T-helper 2 cell treated with Interferon-gamma antibody and Interleukin-4, amounts not matched to agents 100 ng/mL and 5 ng/mL, for 36 hours (primary cell): ENCODE results near the gene RAP1GAP. TPM values are rescaled to one million over a fixed set of nuclear protein-coding genes. Genes with fewer than 3 reads are reported as not detected.
"Not testable (repeated sequence)": the region's sequence is repeated elsewhere in the genome, so short reads cannot be mapped to it uniquely, and the experiment has no call there.

ENCODE experiments used
- intact Hi-C: fragments of 100-400 bp; cut with micrococcal nuclease; formaldehyde crosslinking; loops from one replicate; pipeline ENCODE4 v1.15.1; 2023
- total RNA-seq: library from RNA; stranded (reverse); gene quantifications from 2 replicates; pipeline ENCODE4 v1.2.3, GENCODE V29; 2022

The RAP1GAP gene
- total RNA-seq, 1 donor from 2014 or later = 0.09 TPM

DNA sequence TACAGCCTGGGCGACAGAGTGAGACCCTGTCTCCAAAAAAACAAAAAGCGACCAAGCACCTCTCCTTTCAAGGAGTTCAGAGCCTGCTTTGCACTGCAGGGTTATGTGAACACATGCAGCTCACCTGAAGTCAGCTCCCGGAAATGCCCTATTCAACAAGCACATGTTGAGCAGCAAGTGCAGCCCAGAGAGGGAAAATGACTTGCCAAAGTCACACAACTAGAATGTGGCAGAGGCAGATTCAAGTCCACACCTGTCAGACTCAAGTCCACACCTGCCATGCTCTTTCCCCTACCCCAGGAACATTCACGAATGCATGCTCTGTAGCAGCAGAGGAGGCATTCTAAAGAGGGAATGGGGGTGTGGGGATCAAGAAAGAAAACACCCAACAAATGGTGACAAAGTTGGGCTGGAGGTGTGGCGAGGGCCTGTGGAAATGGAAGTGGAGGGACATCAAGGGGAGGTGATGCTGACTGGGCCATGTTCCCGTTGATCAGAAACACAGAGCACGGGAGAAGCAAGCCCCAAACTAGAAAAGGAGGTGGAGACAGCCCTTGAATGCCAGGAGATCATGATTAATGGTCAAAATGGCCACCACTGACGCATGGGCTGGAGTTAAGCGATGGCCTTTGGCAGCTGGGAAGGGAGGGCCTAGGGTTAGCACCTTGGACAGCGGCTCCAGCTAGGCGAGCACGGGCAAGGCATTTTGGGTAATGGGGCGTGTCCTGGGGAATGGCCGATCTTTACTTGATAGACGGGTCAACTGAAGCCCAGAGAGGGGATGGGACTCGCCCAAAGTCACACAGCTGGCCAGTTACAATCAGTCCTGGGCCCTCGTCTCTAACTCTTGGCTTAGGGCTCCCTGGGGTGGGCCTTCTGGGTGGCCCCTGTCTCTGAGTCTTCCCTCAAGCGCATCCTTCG, 21.5 kb downstream of the RAP1GAP start:
- intact Hi-C loops = no loop called here

GRCh38 chr1:21645550-21645949, 23.6 kb downstream of the RAP1GAP start:
- intact Hi-C loops = no loop called here

- intact Hi-C loops = no loop called here
Observed at GRCh38 chr1:21644906-21645305, 24.3 kb downstream of the RAP1GAP start.

DNA sequence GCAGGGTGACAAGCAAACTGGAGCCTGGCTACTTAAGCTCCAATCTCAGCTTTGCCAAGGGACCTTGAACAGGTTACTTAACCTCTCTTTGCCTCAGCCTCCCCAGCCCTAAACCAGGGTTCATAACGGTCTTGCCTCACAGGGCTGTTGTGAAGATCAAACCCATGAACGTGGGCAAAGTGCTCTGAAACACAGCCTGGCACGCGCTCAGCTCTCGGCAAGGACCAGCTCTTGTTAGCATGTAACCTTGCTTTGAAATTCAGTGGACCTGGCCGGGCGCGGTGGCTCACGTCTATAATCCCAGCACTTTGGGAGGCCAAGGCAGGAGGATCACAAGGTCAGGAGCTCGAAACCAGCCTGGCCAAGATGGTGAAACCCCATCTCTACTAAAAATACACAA, 24.8 kb downstream of the RAP1GAP start:
- intact Hi-C loops = no loop called here

DNA sequence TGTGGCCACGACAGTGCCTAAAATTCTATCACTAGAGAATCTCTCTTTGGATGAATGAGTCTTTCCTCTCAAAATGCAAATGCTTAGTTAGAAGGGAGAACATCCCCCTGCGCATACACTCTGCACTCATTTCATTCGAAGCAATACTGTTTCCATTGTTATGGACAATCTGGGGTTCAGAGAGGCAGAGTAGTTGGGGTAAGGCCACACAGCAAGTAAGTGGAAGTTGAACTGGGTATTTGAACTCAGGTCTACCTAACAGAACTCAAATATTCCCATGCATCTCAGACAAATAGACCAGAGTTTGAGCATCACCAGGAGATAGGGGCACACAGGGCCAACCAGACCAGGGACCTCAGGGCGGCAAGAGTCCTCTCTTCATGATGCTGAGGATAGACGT, 25.5 kb downstream of the RAP1GAP start:
- intact Hi-C loops = no loop called here

GRCh38 chr1:21641967-21642739, 27.0 kb downstream of the RAP1GAP start:
- intact Hi-C loops = no loop called here

DNA sequence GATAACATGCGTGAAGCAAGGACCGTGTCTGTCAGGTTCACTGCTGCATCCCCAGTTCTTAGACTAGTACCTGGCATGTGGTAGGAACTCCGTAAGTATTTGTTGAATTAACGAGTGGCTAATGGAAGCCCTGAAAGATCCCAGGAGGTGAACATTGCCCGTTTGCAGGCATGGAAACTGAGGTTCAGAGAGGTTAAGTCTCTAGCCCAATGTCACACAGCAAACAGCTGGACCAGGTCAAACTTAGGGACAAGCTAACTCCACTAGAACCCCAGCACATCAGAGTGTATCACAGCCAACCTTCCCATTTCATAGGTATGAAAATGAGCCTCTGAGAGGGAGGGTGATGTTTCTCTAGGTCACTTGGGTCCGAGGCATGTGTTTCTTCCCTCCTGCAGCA, 27.6 kb downstream of the RAP1GAP start:
- intact Hi-C loops = no loop called here

- intact Hi-C loops = no loop called here
Observed at GRCh38 chr1:21641076-21641475, 28.1 kb downstream of the RAP1GAP start.

GRCh38 chr1:21640653-21641052, 28.5 kb downstream of the RAP1GAP start:
- intact Hi-C loops = no loop called here

DNA sequence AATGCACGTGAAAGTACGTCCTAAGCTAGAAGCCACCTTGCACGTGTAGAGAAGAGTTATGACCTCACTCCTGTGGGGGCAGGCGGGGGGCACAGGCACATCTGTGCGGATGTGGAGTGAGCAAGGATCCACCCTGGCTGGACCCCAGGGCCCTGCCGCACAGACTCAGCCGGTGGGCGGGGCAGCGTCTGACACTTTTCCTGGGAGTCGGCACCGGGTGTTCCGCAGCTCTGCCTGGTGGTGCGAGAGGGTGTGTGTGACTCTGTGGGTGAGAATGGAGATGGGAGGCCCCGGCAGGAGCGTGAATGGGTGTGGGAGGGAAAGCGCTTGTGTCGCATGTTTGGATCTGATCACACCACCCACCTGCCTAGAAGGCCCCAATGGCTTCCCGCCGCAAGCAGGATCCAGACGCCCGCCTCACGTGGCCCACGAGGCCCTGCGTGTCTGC, 29.5 kb downstream of the RAP1GAP start:
- intact Hi-C loops = no loop called here

DNA sequence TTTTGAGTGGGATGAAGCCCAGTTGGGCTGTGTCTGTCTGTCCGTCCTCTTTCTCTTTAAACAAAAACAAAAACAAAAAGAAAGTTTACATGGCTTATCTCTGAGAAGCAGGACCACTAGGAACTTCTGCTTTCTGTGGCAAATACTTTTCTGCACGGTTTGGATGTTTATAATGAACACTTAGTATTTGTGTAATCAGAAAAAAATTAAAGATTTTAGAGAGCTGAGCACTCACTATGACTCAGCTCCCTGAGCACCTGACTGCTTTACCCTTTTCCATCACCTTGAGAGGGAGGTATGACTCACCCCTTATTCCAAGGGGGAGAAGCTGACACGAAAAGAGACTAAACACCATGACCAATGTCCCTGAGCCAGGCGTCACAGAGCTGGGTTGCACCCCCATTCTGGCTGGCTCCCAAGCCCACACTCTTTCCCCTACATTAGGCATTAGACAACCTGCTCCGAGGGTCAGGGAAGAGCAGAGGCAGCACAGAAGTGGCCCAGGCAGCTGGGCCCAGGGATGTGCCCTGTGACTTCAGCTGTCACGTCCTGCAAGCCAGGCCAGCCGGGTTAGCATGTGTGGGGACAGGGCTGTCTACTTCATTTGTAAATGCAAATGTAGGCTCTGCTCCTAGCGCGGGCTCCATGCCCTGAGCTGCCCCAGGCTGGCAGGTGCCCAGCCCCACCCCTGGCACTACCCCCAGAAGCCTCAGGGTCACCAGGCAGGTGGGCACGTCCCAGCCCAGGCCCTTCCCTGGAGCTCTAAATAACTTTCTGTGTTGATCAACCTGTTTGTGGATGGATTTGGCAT, 30.4 kb downstream of the RAP1GAP start:
- intact Hi-C loops = no loop called here

GRCh38 chr1:21637514-21637913, 31.6 kb downstream of the RAP1GAP start:
- intact Hi-C loops = no loop called here

DNA sequence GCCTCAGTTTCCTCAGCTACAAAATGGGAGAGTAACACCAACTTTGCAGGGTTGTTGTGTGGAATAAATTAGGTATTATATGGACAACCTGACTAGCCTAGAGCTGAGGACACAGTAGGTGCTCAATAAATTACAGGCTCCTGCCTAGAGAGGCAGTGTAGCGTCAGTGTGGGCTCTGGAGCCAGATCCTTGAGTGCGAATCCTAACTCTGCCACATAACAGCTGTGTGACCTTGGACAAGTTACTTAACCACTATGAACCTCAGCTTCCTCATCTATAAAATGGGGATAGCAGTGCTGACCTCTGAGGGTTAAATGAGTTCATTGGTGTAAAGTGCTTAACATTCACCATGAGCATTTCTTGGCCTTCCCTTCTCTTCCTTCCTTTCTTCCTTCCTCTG, 33.1 kb downstream of the RAP1GAP start:
- intact Hi-C loops = no loop called here

DNA sequence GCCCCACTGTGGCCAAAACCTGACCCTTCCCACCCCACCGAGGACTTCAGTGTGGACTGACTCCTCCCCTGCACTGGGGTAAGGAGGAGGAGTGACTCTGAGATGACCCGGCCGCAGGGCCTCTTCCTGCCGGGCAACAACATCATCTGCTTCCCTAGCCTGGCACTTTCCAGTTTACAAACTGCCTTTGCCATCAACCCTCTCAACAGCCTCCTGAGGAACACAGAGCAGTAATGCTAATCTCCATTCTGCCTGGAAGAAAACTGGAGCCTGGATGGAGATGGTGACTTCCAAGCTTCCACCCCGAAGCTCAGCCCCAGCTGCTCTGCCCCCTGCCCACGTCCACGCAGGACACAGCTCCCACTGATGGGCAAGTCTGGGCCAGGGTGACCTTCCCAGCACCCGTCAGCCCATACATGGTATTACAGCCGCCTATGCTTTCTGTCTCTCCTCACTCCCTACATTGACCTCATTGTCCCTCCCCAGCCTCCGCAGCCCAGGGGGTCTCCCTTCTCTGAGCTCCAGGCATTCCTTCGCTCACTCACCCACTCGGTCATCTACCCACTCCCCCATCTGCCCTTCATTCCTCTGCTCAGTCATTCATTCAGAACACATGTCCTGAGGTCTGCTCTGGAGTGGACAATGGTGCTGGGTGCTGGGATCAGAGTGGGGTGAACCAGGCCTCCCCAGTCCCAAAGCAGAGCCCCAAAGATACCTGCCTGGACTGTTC, 34.2 kb downstream of the RAP1GAP start:
- intact Hi-C loops = no loop called here

DNA sequence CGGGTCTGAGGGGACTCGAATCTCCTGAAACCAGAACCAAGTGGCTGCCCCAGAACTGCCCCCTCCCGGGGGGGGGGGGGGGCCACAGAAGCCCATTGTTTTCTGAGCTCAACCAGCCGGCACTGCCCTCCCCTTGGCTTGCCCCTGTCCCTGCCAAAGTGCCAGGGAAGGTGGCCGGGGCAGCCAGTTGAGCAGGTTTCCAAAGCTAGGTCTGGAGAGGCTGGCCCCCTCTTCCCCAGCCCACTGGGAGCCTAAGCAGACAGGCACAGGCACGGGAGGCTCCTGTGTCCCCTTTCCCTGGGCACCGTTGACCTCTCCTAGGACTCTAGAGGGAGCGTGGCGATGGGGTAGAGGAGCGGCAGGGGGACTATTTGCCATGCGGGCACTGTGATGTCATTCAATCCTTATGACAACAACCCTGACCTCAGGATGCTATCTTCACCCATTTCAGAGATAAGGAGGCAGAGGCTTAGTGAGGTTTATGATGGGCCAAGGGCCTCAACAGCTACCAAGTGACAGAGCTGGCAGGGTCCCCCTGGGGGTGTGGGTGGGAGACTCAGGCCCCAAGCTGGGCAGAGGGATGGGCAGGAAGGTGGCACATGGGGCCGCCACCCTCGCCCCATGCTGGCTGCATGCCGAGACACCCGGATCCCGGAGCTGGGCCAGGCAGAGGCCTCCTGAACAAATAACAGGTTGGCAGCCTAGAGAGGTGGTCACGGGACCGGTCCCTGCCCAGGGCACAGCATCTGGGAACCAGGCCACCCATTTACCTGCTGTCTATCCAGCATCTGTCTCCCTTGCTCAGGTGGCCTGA, 35.0 kb downstream of the RAP1GAP start:
- intact Hi-C loops = no loop called here

DNA sequence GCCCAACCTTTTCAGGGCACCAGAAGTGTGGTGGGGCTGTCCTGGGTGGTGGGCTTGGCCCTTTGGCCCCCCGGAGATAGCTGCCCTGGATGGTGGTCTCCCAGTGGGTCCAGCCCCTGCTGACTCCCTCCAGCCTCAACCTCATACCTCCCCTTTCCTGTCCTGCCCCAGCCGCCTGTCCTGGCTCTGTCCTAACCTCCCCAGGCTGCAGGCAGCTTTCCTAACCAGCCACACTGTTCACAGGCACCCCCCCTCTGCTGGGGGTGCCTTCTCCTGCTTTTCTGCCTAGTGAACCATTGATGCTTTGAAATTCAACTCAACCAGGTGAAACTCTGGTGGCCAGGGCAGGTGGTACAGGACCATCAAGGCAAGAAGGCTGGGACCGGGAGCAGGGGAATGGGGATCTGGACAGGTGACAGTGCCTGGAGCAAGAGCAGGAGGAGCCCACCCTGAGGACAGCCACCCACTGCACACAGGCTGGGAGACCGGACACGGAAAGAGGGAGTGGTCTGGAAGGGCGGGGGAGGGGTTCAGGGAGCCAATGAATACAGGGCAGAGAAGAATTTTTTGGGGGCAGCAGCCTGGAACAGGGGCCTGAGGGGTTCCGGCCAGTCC, 35.9 kb downstream of the RAP1GAP start:
- intact Hi-C loops = no loop called here

DNA sequence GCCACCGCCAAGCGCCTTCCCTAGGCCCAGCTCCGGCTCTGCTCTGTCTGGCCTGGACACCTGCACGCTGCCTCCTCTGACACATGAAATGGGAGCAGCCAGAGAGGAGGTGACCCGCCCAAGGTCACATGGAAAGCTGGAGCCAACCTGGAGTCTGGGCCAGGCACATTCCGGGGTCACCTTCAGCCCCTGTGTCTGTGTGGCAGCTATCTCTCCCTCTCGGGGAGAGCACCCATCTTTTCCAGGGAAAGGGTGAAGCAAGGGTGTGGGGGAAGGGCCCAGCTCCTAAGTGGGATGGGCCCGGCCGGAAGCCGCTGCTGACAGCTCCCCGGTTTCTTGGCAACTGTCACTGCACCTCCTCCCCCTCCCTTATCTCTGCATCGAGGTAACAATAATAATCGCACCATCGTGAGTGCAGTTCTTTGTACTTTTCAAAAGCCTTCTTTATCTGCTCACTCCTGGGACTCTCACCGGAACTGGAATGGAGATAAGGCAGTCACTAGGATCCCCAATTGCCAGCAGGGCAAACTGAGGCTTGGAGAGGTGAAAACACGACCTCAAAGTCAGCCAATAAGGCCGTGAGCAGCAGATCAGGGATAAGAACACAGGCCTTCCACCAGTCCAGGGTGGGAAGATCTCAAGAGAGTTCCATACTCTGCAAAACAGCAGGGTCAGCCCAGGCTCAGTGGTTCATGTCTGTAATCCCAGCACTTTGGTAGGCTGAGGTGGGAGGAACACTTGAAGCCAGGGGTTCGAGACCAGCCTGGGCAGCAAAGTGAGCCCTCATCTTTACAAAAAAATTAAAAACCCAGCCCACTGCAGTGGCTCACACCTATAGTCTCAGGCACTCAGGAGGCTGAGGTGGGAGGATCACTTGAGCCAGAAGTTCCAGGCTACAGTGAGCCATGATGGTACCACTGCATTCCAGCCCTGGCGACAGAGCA, 36.9 kb downstream of the RAP1GAP start:
- intact Hi-C loops = no loop called here

- intact Hi-C loops = not testable (repeated sequence)
Observed at GRCh38 chr1:21631590-21631943, 37.6 kb downstream of the RAP1GAP start.
